ENCODE measurements around the gene FAM110A. TPM values are rescaled to one million over a fixed set of nuclear protein-coding genes. Genes with fewer than 3 reads are reported as not detected.

FAM110A gene
- total and polyA plus RNA-seq, 11 donors, result 1.2 to 8.1 (median 2.3) TPM

DNA sequence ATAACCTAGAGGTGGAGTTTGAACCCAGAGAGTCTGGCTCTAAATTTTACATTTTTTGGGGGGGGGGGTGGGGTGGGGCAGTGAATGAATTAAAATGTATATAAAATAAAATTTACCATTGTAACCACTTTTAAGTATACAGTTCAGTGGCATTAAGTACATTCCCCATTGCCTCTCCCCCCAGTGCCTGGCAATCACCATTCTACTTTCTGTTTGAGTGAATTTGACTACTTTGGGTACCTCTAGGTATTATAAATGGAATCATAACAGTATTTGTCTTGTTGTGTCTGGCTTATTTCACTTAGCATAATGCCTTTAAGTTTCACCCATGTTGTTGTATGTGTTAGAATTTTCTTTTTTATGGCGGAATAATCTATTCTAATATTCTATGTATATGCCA lies 2.7 kb downstream of the FAM110A start:
- 95 to 98% (median 97%) methylated on average over 1 of the region's 1 CpG for WGBS, 4 donors
- H3K9me3 ChIP-seq, result peaks cover 0 to 10% (median 0%) of the 10 kb centered on the region in 12 donors
- peaks cover 0 to 9% (median 0%) of the 10 kb centered on the region in 9 donors for H3K36me3 ChIP-seq
- no peak for TF ChIP-seq POLR2A (IDR thresholded peaks at IDR 0.05)
- no peak for TF ChIP-seq CTCF (IDR thresholded peaks at IDR 0.05)
- peak overlapping the region in 1 of 12 donors; percentile 73 for H3K27ac ChIP-seq
- no peak for ATAC-seq
- no peak overlapping the region for H3K4me3 ChIP-seq
- peaks cover 0 to 55% (median 22%) of the 10 kb centered on the region in 12 donors for H3K4me1 ChIP-seq
- intact Hi-C loops (cut with DNase I), result loop anchor here in 2 of 10 donors (10.0 kb wide), 2 partner anchors 291 to 559 kb away; partner anchors contain the start of genes CSNK2A1 (in 1 of the 2) and FKBP1A (in 1 of the 2)
- H3K27me3 ChIP-seq, result peaks cover 0 to 4% (median 0%) of the 10 kb centered on the region in 9 donors
- DNase-seq, result no peak

GRCh38 chr20:839015-839414 lies 5.5 kb downstream of the FAM110A start:
- H3K4me1 ChIP-seq, result peaks cover 0 to 70% (median 23%) of the 10 kb centered on the region in 12 donors
- H3K4me3 ChIP-seq, result no peak overlapping the region
- 65 to 91% (median 84%) methylated on average over 5 of the region's 5 CpGs for WGBS, 4 donors
- intact Hi-C loops (cut with DNase I), result loop anchor here in 2 of 10 donors (10.0 kb wide), 2 partner anchors 294 to 556 kb away; partner anchors contain the start of genes CSNK2A1 (in 1 of the 2) and FKBP1A (in 1 of the 2)
- DNase-seq, result no peak
- H3K36me3 ChIP-seq, result peaks cover 0 to 9% (median 0%) of the 10 kb centered on the region in 9 donors
- peaks cover 0 to 10% (median 0%) of the 10 kb centered on the region in 12 donors for H3K9me3 ChIP-seq
- H3K27me3 ChIP-seq, result peaks cover 0 to 8% (median 0%) of the 10 kb centered on the region in 9 donors
- no peak for TF ChIP-seq POLR2A (IDR thresholded peaks at IDR 0.05)
- no peak for TF ChIP-seq CTCF (IDR thresholded peaks at IDR 0.05)
- H3K27ac ChIP-seq, result no peak overlapping the region
- ATAC-seq, result no peak

GRCh38 chr20:839626-840025 lies 6.1 kb downstream of the FAM110A start:
- Histone ChIP-seq H3K4me1 (peaks cover 0 to 69% (median 20%) of the 10 kb centered on the region in 12 donors), H3K9me3 (peaks cover 0 to 10% (median 0%) of the 10 kb centered on the region in 12 donors), H3K4me3 (no peak overlapping the region), H3K27ac (no peak overlapping the region), H3K36me3 (peaks cover 0 to 9% (median 0%) of the 10 kb centered on the region in 9 donors), H3K27me3 (peaks cover 0 to 8% (median 0%) of the 10 kb centered on the region in 9 donors)
- TF ChIP-seq POLR2A (IDR thresholded peaks at IDR 0.05) (no peak), CTCF (IDR thresholded peaks at IDR 0.05) (no peak)
- intact Hi-C loops (cut with DNase I), result loop anchor here in 2 of 10 donors (5.0 to 10.0 kb wide), 3 partner anchors 48 to 555 kb away; partner anchors contain the start of genes CSNK2A1 (in 1 of the 2) and FKBP1A (in 1 of the 2)
- no peak for ATAC-seq
- DNase-seq, result no peak
- WGBS, 4 donors, result 87 to 96% (median 95%) methylated on average over 3 to 11 of the region's 11 CpGs

DNA sequence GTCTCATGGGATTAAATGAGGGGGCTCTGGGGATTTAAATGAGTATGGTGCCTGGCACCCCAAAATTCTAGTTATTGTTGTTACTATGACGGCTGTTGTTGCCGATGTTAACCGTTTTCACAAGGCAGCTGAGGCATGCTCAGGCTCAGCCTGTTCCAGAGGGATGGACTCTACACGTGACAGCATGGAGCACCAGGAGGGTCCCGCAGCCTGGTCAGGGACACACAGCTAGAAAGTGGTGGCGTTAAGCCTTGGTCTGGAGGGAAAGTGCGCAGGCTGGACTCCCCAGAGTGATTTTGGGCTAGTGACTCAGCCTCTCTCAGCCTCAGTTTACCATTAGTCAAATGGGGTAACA lies 7.0 kb downstream of the FAM110A start:
- no peak for ATAC-seq
- peaks cover 0 to 70% (median 20%) of the 10 kb centered on the region in 12 donors for H3K4me1 ChIP-seq
- 93 to 98% (median 97%) methylated on average over 7 of the region's 7 CpGs for WGBS, 4 donors

More for the DNA sequence above, 7.0 kb downstream of the FAM110A start:
- no peak overlapping the region for H3K4me3 ChIP-seq
- TF ChIP-seq POLR2A (IDR thresholded peaks at IDR 0.05) (no peak), CTCF (IDR thresholded peaks at IDR 0.05) (no peak)
- H3K9me3 ChIP-seq, result peaks cover 0 to 10% (median 0%) of the 10 kb centered on the region in 12 donors
- no peak overlapping the region for H3K27ac ChIP-seq
- peaks cover 0 to 8% (median 0%) of the 10 kb centered on the region in 9 donors for H3K27me3 ChIP-seq
- peaks cover 0 to 9% (median 0%) of the 10 kb centered on the region in 9 donors for H3K36me3 ChIP-seq
- no peak for DNase-seq
- intact Hi-C loops (cut with DNase I), result loop anchor here in 1 of 10 donors (5.0 kb wide), 1 partner anchor 47 kb away; no protein-coding TSS in a partner anchor
